Osteoblast (primary cell): Measurements from ENCODE around the gene GRAP. TPM values are rescaled to one million over a fixed set of nuclear protein-coding genes. Genes with fewer than 3 reads are reported as not detected.

ENCODE experiments used
- DNase-seq: peaks from one replicate; pipeline ENCODE4 v3.0.0; 2011; ENCODE audit warnings: low spot score, mixed read lengths; ENCODE audit not compliant: insufficient read length; ENCODE audit errors: missing footprints
- H2AFZ ChIP-seq: 2 replicates; pipeline ENCODE4 v1.6.0; 2011; ENCODE audit warnings: mild to moderate bottlenecking, low read length
- H3K27ac ChIP-seq: 2 replicates; pipeline ENCODE4 v1.5.1; 2011; ENCODE audit warnings: mild to moderate bottlenecking, low read depth, low read length, moderate library complexity
- H3K27me3 ChIP-seq: 2 replicates; pipeline ENCODE4 v1.6.0; 2012; ENCODE audit warnings: mild to moderate bottlenecking, control low read depth, inconsistent platforms, low read length, moderate library complexity; ENCODE audit not compliant: insufficient read depth
- H3K36me3 ChIP-seq: 2 replicates; pipeline ENCODE4 v1.5.1; 2011; ENCODE audit warnings: mild to moderate bottlenecking, low read length, control low read depth, moderate library complexity; ENCODE audit not compliant: insufficient read depth
- H3K4me1 ChIP-seq: 2 replicates; pipeline ENCODE4 v1.5.1; 2011; ENCODE audit warnings: mild to moderate bottlenecking, low read length, control low read depth, moderate library complexity; ENCODE audit not compliant: insufficient read depth
- H3K4me2 ChIP-seq: 2 replicates; pipeline ENCODE4 v1.6.0; 2011; ENCODE audit warnings: mild to moderate bottlenecking, low read length; ENCODE audit not compliant: insufficient read depth
- H3K4me3 ChIP-seq: fragments of 200-600 bp; sonication (generic); 3 replicates; pipeline ENCODE4 v1.5.1; 2012; ENCODE audit warnings: mild to moderate bottlenecking, low read length, inconsistent platforms; ENCODE audit not compliant: insufficient read depth
- H3K79me2 ChIP-seq: 2 replicates; pipeline ENCODE4 v1.6.0; 2012; ENCODE audit warnings: mild to moderate bottlenecking, low read length, control low read depth, inconsistent platforms; ENCODE audit not compliant: insufficient read depth
- H3K9me3 ChIP-seq: 2 replicates; pipeline ENCODE4 v1.5.1; 2011; ENCODE audit warnings: low read depth, low read length, control low read depth
- H4K20me1 ChIP-seq: 2 replicates; pipeline ENCODE4 v1.6.0; 2012; ENCODE audit warnings: mild to moderate bottlenecking, low read length, control low read depth; ENCODE audit not compliant: insufficient read depth
- CTCF ChIP-seq: IDR thresholded peaks from 2 replicates; pipeline ENCODE4 v1.5.1; 2011; ENCODE audit warnings: mild to moderate bottlenecking, low read depth, low read length, moderate library complexity; ENCODE audit errors: extremely low read depth
- small RNA-seq: library from RNA; depleted of rRNA; stranded (forward); fragments of <200 nt; gene quantifications from one replicate; pipeline ENCODE3, GENCODE V24; 2012
- total RNA-seq: library from RNA; depleted of rRNA; stranded (reverse); fragments of >200 nt; gene quantifications from 2 replicates; pipeline ENCODE4 v1.2.3, GENCODE V29; 2012

The GRAP gene
- total RNA-seq, 1 donor, result not detected

- DNase-seq, result no peak
- H3K79me2 ChIP-seq, result peaks cover 2% of the 10 kb centered on the region
- H3K4me1 ChIP-seq, result peaks cover 10% of the 10 kb centered on the region
- H3K27me3 ChIP-seq, result no peaks in the 10 kb centered on the region
- H4K20me1 ChIP-seq, result peaks cover 9% of the 10 kb centered on the region
- H3K4me2 ChIP-seq, result no peak overlapping the region
- no peak overlapping the region for H2AFZ ChIP-seq
- no peaks in the 10 kb centered on the region for H3K9me3 ChIP-seq
- peaks cover 22% of the 10 kb centered on the region for H3K36me3 ChIP-seq
- H3K4me3 ChIP-seq, result no peak overlapping the region
- H3K27ac ChIP-seq, result no peak overlapping the region
- no peak for TF ChIP-seq CTCF
Observed at GRCh38 chr17:18971801-18972200, 75.0 kb downstream of the GRAP start.

Small RNA genes within 50 kb of the gene (small RNA-seq; reads per million reads assigned to genes)
- not detected for gene AC090286.3

Other genes starting within 250 kb of the GRAP start
- gene PRPSAP2, start 188.8 kb downstream of the GRAP start, total RNA-seq, result 23.9 and 25.6 TPM in 2 replicates
- not detected in 2 replicates for gene SLC5A10, start 94.8 kb downstream of the GRAP start, total RNA-seq
- 9.1 and 11.6 TPM in 2 replicates for gene FAM83G, start 42.2 kb downstream of the GRAP start, total RNA-seq
- gene GRAPL, start 80.6 kb upstream of the GRAP start, total RNA-seq, result not detected in 2 replicates
- gene EPN2, start 190.4 kb upstream of the GRAP start, total RNA-seq, result 13.6 and 18.1 TPM in 2 replicates